Type B pancreatic cell (in vitro differentiated cells): ENCODE measurements around the gene CREBBP. TPM values are rescaled to one million over a fixed set of nuclear protein-coding genes. Genes with fewer than 3 reads are reported as not detected.
"Not testable (repeated sequence)": the region's sequence is repeated elsewhere in the genome, so short reads cannot be mapped to it uniquely, and the experiment has no call there.

Source experiments
- DNase-seq: peaks from one replicate; pipeline ENCODE4 v3.0.0; 2021; ENCODE audit warnings: mixed read lengths; ENCODE audit not compliant: unreplicated experiment; ENCODE audit errors: extremely low spot score
- H3K27ac Mint-ChIP-seq: 2 replicates; pipeline ENCODE4 v1.8.0; 2021; ENCODE audit warnings: mild to moderate bottlenecking, mixed read lengths
- H3K27me3 Mint-ChIP-seq: 2 replicates; pipeline ENCODE4 v1.8.0; 2021; ENCODE audit warnings: mixed read lengths
- H3K36me3 Mint-ChIP-seq: 2 replicates; pipeline ENCODE4 v1.8.0; 2021; ENCODE audit warnings: mixed read lengths
- H3K4me1 Mint-ChIP-seq: one replicate; pipeline ENCODE4 v1.8.0; 2021; ENCODE audit warnings: mixed read lengths; ENCODE audit not compliant: unreplicated experiment
- H3K4me3 Mint-ChIP-seq: 2 replicates; pipeline ENCODE4 v1.8.0; 2021; ENCODE audit warnings: mild to moderate bottlenecking, mixed read lengths
- H3K9me3 Mint-ChIP-seq: 2 replicates; pipeline ENCODE4 v1.8.0; 2021; ENCODE audit warnings: mixed read lengths
- CTCF ChIP-seq: fragments of 200-600 bp; sonication (generic); conservative IDR thresholded peaks from 2 replicates; pipeline ENCODE4 v1.5.0; 2021; ENCODE audit warnings: antibody characterized with exemption, mild to moderate bottlenecking
- total RNA-seq: library from RNA; stranded (reverse); gene quantifications from 2 replicates; pipeline ENCODE4 v1.2.1, GENCODE V29; 2021; ENCODE audit warnings: low replicate concordance

The CREBBP gene
- total RNA-seq, 1 donor from 2014 or later, result 93.6 TPM

- peaks cover 9% of the 10 kb centered on the region for H3K36me3 Mint-ChIP-seq
- H3K27ac Mint-ChIP-seq, result peak overlapping the region; percentile 91
- H3K9me3 Mint-ChIP-seq, result no peaks in the 10 kb centered on the region
- no peak for DNase-seq
- no peak for TF ChIP-seq CTCF
- H3K27me3 Mint-ChIP-seq, result no peaks in the 10 kb centered on the region
- peaks cover 31% of the 10 kb centered on the region for H3K4me1 Mint-ChIP-seq
- H3K4me3 Mint-ChIP-seq, result peak overlapping the region; percentile 93
Measured at GRCh38 chr16:3716831-3717234, 163.7 kb downstream of the CREBBP start.

GRCh38 chr16:3715430-3715829, 165.1 kb downstream of the CREBBP start:
- no peak overlapping the region for H3K27ac Mint-ChIP-seq
- peaks cover 31% of the 10 kb centered on the region for H3K4me1 Mint-ChIP-seq
- no peak for TF ChIP-seq CTCF
- peaks cover 9% of the 10 kb centered on the region for H3K36me3 Mint-ChIP-seq
- DNase-seq, result no peak
- peak overlapping the region; percentile 71 for H3K4me3 Mint-ChIP-seq
- no peaks in the 10 kb centered on the region for H3K27me3 Mint-ChIP-seq
- no peaks in the 10 kb centered on the region for H3K9me3 Mint-ChIP-seq

GRCh38 chr16:3714378-3714777, 166.1 kb downstream of the CREBBP start:
- not testable (repeated sequence) for H3K9me3 Mint-ChIP-seq, H3K27me3 Mint-ChIP-seq, DNase-seq, H3K4me3 Mint-ChIP-seq
- H3K36me3 Mint-ChIP-seq, result peaks cover 14% of the 10 kb centered on the region
- peak overlapping the region; percentile 95 for H3K27ac Mint-ChIP-seq
- peaks cover 31% of the 10 kb centered on the region for H3K4me1 Mint-ChIP-seq

- TF ChIP-seq CTCF, result no peak
- Mint-ChIP-seq H3K27me3 (no peaks in the 10 kb centered on the region), H3K4me1 (peaks cover 31% of the 10 kb centered on the region), H3K4me3 (peak overlapping the region; percentile 73), H3K36me3 (peaks cover 14% of the 10 kb centered on the region), H3K9me3 (no peaks in the 10 kb centered on the region), H3K27ac (peak overlapping the region; percentile 95)
- no peak for DNase-seq
Measured at GRCh38 chr16:3713587-3714242, 166.8 kb downstream of the CREBBP start.

- H3K27ac Mint-ChIP-seq, result peak overlapping the region; percentile 95
- peak overlapping the region; percentile 73 for H3K4me3 Mint-ChIP-seq
- H3K9me3 Mint-ChIP-seq, result no peaks in the 10 kb centered on the region
- no peaks in the 10 kb centered on the region for H3K27me3 Mint-ChIP-seq
- no peak for DNase-seq
- peaks cover 29% of the 10 kb centered on the region for H3K4me1 Mint-ChIP-seq
- H3K36me3 Mint-ChIP-seq, result peaks cover 14% of the 10 kb centered on the region
- no peak for TF ChIP-seq CTCF
Measured at GRCh38 chr16:3712861-3713372, 167.6 kb downstream of the CREBBP start.

- H3K4me1 Mint-ChIP-seq, result no peaks in the 10 kb centered on the region
- TF ChIP-seq CTCF, result no peak
- H3K4me3 Mint-ChIP-seq, result no peak overlapping the region
- no peak for DNase-seq
- H3K9me3 Mint-ChIP-seq, result no peaks in the 10 kb centered on the region
- H3K36me3 Mint-ChIP-seq, result peaks cover 8% of the 10 kb centered on the region
- H3K27ac Mint-ChIP-seq, result no peak overlapping the region
- H3K27me3 Mint-ChIP-seq, result no peaks in the 10 kb centered on the region
Measured at GRCh38 chr16:3706253-3707012, 174.1 kb downstream of the CREBBP start.
